ENCODE data around the gene HECTD2.

HECTD2 gene

GRCh38 chr10:91477236-91477635 lies 67.1 kb downstream of the HECTD2 start:
- Histone ChIP-seq H3K4me1 (ENCODE audit: control insufficient read depth in 2 of 2, insufficient read depth in 1 of 2, low read depth in 1 of 2, low read length in 2 of 2) (no peaks in the 10 kb centered on the region), H3K79me1 (ENCODE audit: low read depth, low read length) (no peaks in the 10 kb centered on the region)
- WGBS, 2 donors (ENCODE audit: extremely low coverage in 2 of 2, insufficient read length in 2 of 2, insufficient replicate concordance in 1 of 2): no CpG with 5 or more reads among the region's 2 CpGs

GRCh38 chr10:91479583-91479982 lies 69.4 kb downstream of the HECTD2 start:
- no peak overlapping the region for H2BK15ac ChIP-seq (ENCODE audit: low read length)
- no peak overlapping the region for H3K27ac ChIP-seq (replicated peaks; ENCODE audit: low read length)
- H3K4me2 ChIP-seq (ENCODE audit: insufficient read depth, low read length, poor library complexity, severe bottlenecking): no peak overlapping the region
- H2AK5ac ChIP-seq (ENCODE audit: low read depth, low read length): no peak overlapping the region
- H3K14ac ChIP-seq (ENCODE audit: low read length): no peak overlapping the region
- DNase-seq (ENCODE audit: low spot score): no peak
- no peak overlapping the region for H4K91ac ChIP-seq (ENCODE audit: low read depth, low read length, poor library complexity)
- no peak overlapping the region for H2BK120ac ChIP-seq (ENCODE audit: low read depth, low read length)
- H3K23ac ChIP-seq (ENCODE audit: low read depth, low read length, poor library complexity): no peak overlapping the region
- peaks cover 0 to 53% of the 10 kb centered on the region in 2 donors for H3K36me3 ChIP-seq (replicated peaks in 1 of 2; ENCODE audit: control insufficient read depth in 2 of 2, insufficient read depth in 2 of 2, low read length in 2 of 2)
- H2AFZ ChIP-seq (ENCODE audit: low read length): no peak overlapping the region
- H2BK12ac ChIP-seq (ENCODE audit: low read length): no peak overlapping the region
- no peak overlapping the region for H3K9ac ChIP-seq (ENCODE audit: low read depth, low read length, poor library complexity)
- H3K27me3 ChIP-seq (ENCODE audit: control insufficient read depth in 3 of 3, insufficient read depth in 3 of 3, low read depth in 1 of 3, low read length in 3 of 3): no peaks in the 10 kb centered on the region
- H3K79me1 ChIP-seq (ENCODE audit: low read depth, low read length): no peaks in the 10 kb centered on the region
- no peak overlapping the region for H3K4me3 ChIP-seq (ENCODE audit: low read length in 2 of 2)
- no peaks in the 10 kb centered on the region for H3K9me3 ChIP-seq (replicated peaks in 1 of 2; ENCODE audit: control insufficient read depth in 2 of 2, insufficient read depth in 1 of 2, low read depth in 1 of 2, low read length in 2 of 2)
- H4K8ac ChIP-seq (ENCODE audit: low read depth, low read length): no peak overlapping the region
- H2BK5ac ChIP-seq (ENCODE audit: low read length): no peak overlapping the region
- H3K4me1 ChIP-seq (ENCODE audit: control insufficient read depth in 2 of 2, insufficient read depth in 1 of 2, low read depth in 1 of 2, low read length in 2 of 2): no peaks in the 10 kb centered on the region
- no peak overlapping the region for H3K4ac ChIP-seq (ENCODE audit: low read length)
- H3K18ac ChIP-seq (ENCODE audit: low read length): no peak overlapping the region

More at GRCh38 chr10:91477236-91477635, 67.1 kb downstream of the HECTD2 start:
- Histone ChIP-seq H3K18ac (ENCODE audit: low read length) (no peak overlapping the region), H3K4me2 (ENCODE audit: insufficient read depth, low read length, poor library complexity, severe bottlenecking) (no peak overlapping the region), H3K23ac (ENCODE audit: low read depth, low read length, poor library complexity) (no peak overlapping the region), H3K14ac (ENCODE audit: low read length) (no peak overlapping the region), H3K9ac (ENCODE audit: low read depth, low read length, poor library complexity) (no peak overlapping the region), H3K4ac (ENCODE audit: low read length) (no peak overlapping the region), H3K27me3 (ENCODE audit: control insufficient read depth in 3 of 3, insufficient read depth in 3 of 3, low read depth in 1 of 3, low read length in 3 of 3) (no peaks in the 10 kb centered on the region), H3K9me3 (replicated peaks in 1 of 2; ENCODE audit: control insufficient read depth in 2 of 2, insufficient read depth in 1 of 2, low read depth in 1 of 2, low read length in 2 of 2) (no peaks in the 10 kb centered on the region), H2AFZ (ENCODE audit: low read length) (no peak overlapping the region), H2AK5ac (ENCODE audit: low read depth, low read length) (no peak overlapping the region), H4K91ac (ENCODE audit: low read depth, low read length, poor library complexity) (no peak overlapping the region), H3K4me3 (ENCODE audit: low read length in 2 of 2) (no peak overlapping the region), H2BK5ac (ENCODE audit: low read length) (no peak overlapping the region), H2BK15ac (ENCODE audit: low read length) (no peak overlapping the region), H3K27ac (replicated peaks; ENCODE audit: low read length) (no peak overlapping the region), H4K8ac (ENCODE audit: low read depth, low read length) (no peak overlapping the region), H2BK120ac (ENCODE audit: low read depth, low read length) (no peak overlapping the region), H2BK12ac (ENCODE audit: low read length) (no peak overlapping the region), H3K36me3 (replicated peaks in 1 of 2; ENCODE audit: control insufficient read depth in 2 of 2, insufficient read depth in 2 of 2, low read length in 2 of 2) (peaks cover 0 to 31% of the 10 kb centered on the region in 2 donors)
- DNase-seq (ENCODE audit: low spot score): no peak

DNA sequence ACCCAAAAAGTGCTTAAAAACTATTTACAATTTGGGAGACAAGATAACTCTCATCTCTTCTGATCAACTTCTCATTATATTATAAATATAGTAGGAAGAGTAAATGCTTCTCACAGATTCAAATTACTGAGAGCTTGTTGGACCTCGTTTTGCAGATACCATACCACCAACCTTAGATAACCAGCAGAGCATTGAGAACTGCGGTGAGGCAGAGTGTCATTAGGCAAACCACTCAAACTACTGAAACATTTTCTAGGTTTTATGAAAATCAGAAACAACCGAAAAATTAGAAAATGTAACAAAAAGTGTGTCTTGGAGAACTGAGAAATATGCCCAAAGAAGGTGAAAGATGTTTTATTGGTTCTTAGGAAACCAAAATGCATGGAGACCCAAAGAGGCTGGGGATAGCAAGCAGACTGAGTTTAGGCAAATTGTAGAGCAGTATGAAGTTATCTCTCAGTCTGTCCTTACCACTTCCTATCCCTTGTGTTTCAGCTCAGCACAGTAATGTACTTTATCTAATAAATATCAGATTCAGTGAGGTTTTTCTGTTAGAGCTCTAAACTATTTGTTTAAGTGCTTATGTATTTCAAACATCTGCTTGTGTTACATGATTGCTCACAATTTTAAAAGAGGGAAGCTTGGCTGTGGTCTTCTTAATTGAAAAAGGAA lies 77.9 kb downstream of the HECTD2 start:
- no peak overlapping the region for H3K27ac ChIP-seq (replicated peaks; ENCODE audit: low read length)
- no peak overlapping the region for H2BK5ac ChIP-seq (ENCODE audit: low read length)
- H2BK15ac ChIP-seq (ENCODE audit: low read length): no peak overlapping the region
- no peak overlapping the region for H3K14ac ChIP-seq (ENCODE audit: low read length)
- DNase-seq (ENCODE audit: low spot score): no peak
- H3K4ac ChIP-seq (ENCODE audit: low read length): no peak overlapping the region
- H3K4me1 ChIP-seq (ENCODE audit: control insufficient read depth in 2 of 2, insufficient read depth in 1 of 2, low read depth in 1 of 2, low read length in 2 of 2): no peaks in the 10 kb centered on the region
- no peak overlapping the region for H2BK120ac ChIP-seq (ENCODE audit: low read depth, low read length)
- H3K36me3 ChIP-seq (replicated peaks in 1 of 2; ENCODE audit: control insufficient read depth in 2 of 2, insufficient read depth in 2 of 2, low read length in 2 of 2): peaks cover 0 to 66% of the 10 kb centered on the region in 2 donors
- no peak overlapping the region for H3K4me3 ChIP-seq (ENCODE audit: low read length in 2 of 2)
- H2BK12ac ChIP-seq (ENCODE audit: low read length): no peak overlapping the region
- no peak overlapping the region for H4K91ac ChIP-seq (ENCODE audit: low read depth, low read length, poor library complexity)
- H2AFZ ChIP-seq (ENCODE audit: low read length): no peak overlapping the region
- no peaks in the 10 kb centered on the region for H3K79me1 ChIP-seq (ENCODE audit: low read depth, low read length)
- no peak overlapping the region for H2AK5ac ChIP-seq (ENCODE audit: low read depth, low read length)
- no peaks in the 10 kb centered on the region for H3K9me3 ChIP-seq (replicated peaks in 1 of 2; ENCODE audit: control insufficient read depth in 2 of 2, insufficient read depth in 1 of 2, low read depth in 1 of 2, low read length in 2 of 2)
- no peak overlapping the region for H4K8ac ChIP-seq (ENCODE audit: low read depth, low read length)
- H3K23ac ChIP-seq (ENCODE audit: low read depth, low read length, poor library complexity): no peak overlapping the region
- H3K27me3 ChIP-seq (ENCODE audit: control insufficient read depth in 3 of 3, insufficient read depth in 3 of 3, low read depth in 1 of 3, low read length in 3 of 3): no peaks in the 10 kb centered on the region
- no peak overlapping the region for H3K4me2 ChIP-seq (ENCODE audit: insufficient read depth, low read length, poor library complexity, severe bottlenecking)
- WGBS, 2 donors (ENCODE audit: extremely low coverage in 2 of 2, insufficient read length in 2 of 2, insufficient replicate concordance in 1 of 2): no CpG with 5 or more reads among the region's 3 CpGs
- no peak overlapping the region for H3K18ac ChIP-seq (ENCODE audit: low read length)
- no peak overlapping the region for H3K9ac ChIP-seq (ENCODE audit: low read depth, low read length, poor library complexity)

- H3K4me3 ChIP-seq (ENCODE audit: low read length in 2 of 2): no peak overlapping the region
- H4K91ac ChIP-seq (ENCODE audit: low read depth, low read length, poor library complexity): no peak overlapping the region
- H3K9me3 ChIP-seq (replicated peaks in 1 of 2; ENCODE audit: control insufficient read depth in 2 of 2, insufficient read depth in 1 of 2, low read depth in 1 of 2, low read length in 2 of 2): no peaks in the 10 kb centered on the region
- H2AFZ ChIP-seq (ENCODE audit: low read length): no peak overlapping the region
- no peak overlapping the region for H2BK5ac ChIP-seq (ENCODE audit: low read length)
- no peak overlapping the region for H3K14ac ChIP-seq (ENCODE audit: low read length)
- WGBS, 2 donors (ENCODE audit: extremely low coverage in 2 of 2, insufficient read length in 2 of 2, insufficient replicate concordance in 1 of 2): no CpG with 5 or more reads among the region's 2 CpGs
- H2BK120ac ChIP-seq (ENCODE audit: low read depth, low read length): no peak overlapping the region
- H3K27me3 ChIP-seq (ENCODE audit: control insufficient read depth in 3 of 3, insufficient read depth in 3 of 3, low read depth in 1 of 3, low read length in 3 of 3): no peaks in the 10 kb centered on the region
- no peak overlapping the region for H2BK15ac ChIP-seq (ENCODE audit: low read length)
- no peaks in the 10 kb centered on the region for H3K4me1 ChIP-seq (ENCODE audit: control insufficient read depth in 2 of 2, insufficient read depth in 1 of 2, low read depth in 1 of 2, low read length in 2 of 2)
- DNase-seq (ENCODE audit: low spot score): no peak
- no peak overlapping the region for H3K23ac ChIP-seq (ENCODE audit: low read depth, low read length, poor library complexity)
- H3K27ac ChIP-seq (replicated peaks; ENCODE audit: low read length): no peak overlapping the region
- no peaks in the 10 kb centered on the region for H3K79me1 ChIP-seq (ENCODE audit: low read depth, low read length)
- no peak overlapping the region for H3K18ac ChIP-seq (ENCODE audit: low read length)
- no peak overlapping the region for H3K4me2 ChIP-seq (ENCODE audit: insufficient read depth, low read length, poor library complexity, severe bottlenecking)
- no peak overlapping the region for H3K9ac ChIP-seq (ENCODE audit: low read depth, low read length, poor library complexity)
- no peak overlapping the region for H4K8ac ChIP-seq (ENCODE audit: low read depth, low read length)
- no peak overlapping the region for H3K4ac ChIP-seq (ENCODE audit: low read length)
- H3K36me3 ChIP-seq (replicated peaks in 1 of 2; ENCODE audit: control insufficient read depth in 2 of 2, insufficient read depth in 2 of 2, low read length in 2 of 2): peaks cover 0 to 28% of the 10 kb centered on the region in 2 donors
- no peak overlapping the region for H2BK12ac ChIP-seq (ENCODE audit: low read length)
- no peak overlapping the region for H2AK5ac ChIP-seq (ENCODE audit: low read depth, low read length)
These were observed 83.2 kb downstream of the HECTD2 start for GRCh38 chr10:91493313-91493712.
